ENCODE measurements around the gene BORCS6. TPM values are rescaled to one million over a fixed set of nuclear protein-coding genes. Genes with fewer than 3 reads are reported as not detected.

The BORCS6 gene
- total and polyA plus RNA-seq, 2 of the 4 experiments (the other 2 are of a cell fraction) = 2.7 to 3.3 TPM

Small RNAs within 50 kb of the gene (microRNA-seq; reads per million reads assigned to microRNA genes)
- gene MIR4521 (ENCODE audit: unreplicated experiment) (173 reads per million, percentile 58 among the genes with 10 or more reads in this experiment), gene MIR6883 (ENCODE audit: unreplicated experiment) (not detected)

Other genes with a start within 250 kb of the BORCS6 start
- not detected in 2 replicates for gene GUCY2D, start 187.6 kb downstream of the BORCS6 start, total RNA-seq (2012; rRNA removed)
- gene GUCY2D, start 187.6 kb downstream of the BORCS6 start, polyA plus RNA-seq (2012; rRNA removed) = 0.03 TPM in 1 of 2 replicates, not detected in the other
- gene ALOX15B, start 151.1 kb downstream of the BORCS6 start, total RNA-seq (2012; rRNA removed) = not detected in 2 replicates
- gene ALOX15B, start 151.1 kb downstream of the BORCS6 start, polyA plus RNA-seq (2012; rRNA removed) = not detected in 2 replicates
- not detected in 2 replicates for gene ALOX12B, start 102.5 kb downstream of the BORCS6 start, total RNA-seq (2012; rRNA removed)
- not detected in 2 replicates for gene ALOX12B, start 102.5 kb downstream of the BORCS6 start, polyA plus RNA-seq (2012; rRNA removed)
- under 0.01 TPM in 2 replicates for gene ALOXE3, start 71.7 kb downstream of the BORCS6 start, total RNA-seq (2012; rRNA removed)
- 0.19 and 0.26 TPM in 2 replicates for gene ALOXE3, start 71.7 kb downstream of the BORCS6 start, polyA plus RNA-seq (2012; rRNA removed)
- gene HES7, start 66.1 kb downstream of the BORCS6 start, total RNA-seq (2012; rRNA removed) = not detected in 2 replicates
- gene HES7, start 66.1 kb downstream of the BORCS6 start, polyA plus RNA-seq (2012; rRNA removed) = 0.43 and 0.56 TPM in 2 replicates
- gene PER1, start 37.8 kb downstream of the BORCS6 start, total RNA-seq (2012; rRNA removed) = 1.7 and 3.4 TPM in 2 replicates
- 10.5 and 11.5 TPM in 2 replicates for gene PER1, start 37.8 kb downstream of the BORCS6 start, polyA plus RNA-seq (2012; rRNA removed)
- 2.2 and 2.3 TPM in 2 replicates for gene VAMP2, start 27.2 kb downstream of the BORCS6 start, total RNA-seq (2012; rRNA removed)
- 27.3 and 33.3 TPM in 2 replicates for gene VAMP2, start 27.2 kb downstream of the BORCS6 start, polyA plus RNA-seq (2012; rRNA removed)
- 14.3 and 60.3 TPM in 2 replicates for gene TMEM107, start 13.8 kb downstream of the BORCS6 start, total RNA-seq (2012; rRNA removed)
- gene TMEM107, start 13.8 kb downstream of the BORCS6 start, polyA plus RNA-seq (2012; rRNA removed) = 12.9 and 13.4 TPM in 2 replicates
- 38.9 and 45.9 TPM in 2 replicates for gene AURKB, start 20.4 kb upstream of the BORCS6 start, total RNA-seq (2012; rRNA removed)
- 55.0 and 62.0 TPM in 2 replicates for gene AURKB, start 20.4 kb upstream of the BORCS6 start, polyA plus RNA-seq (2012; rRNA removed)
- gene CTC1, start 57.9 kb upstream of the BORCS6 start, total RNA-seq (2012; rRNA removed) = 1.1 and 1.8 TPM in 2 replicates
- 6.1 and 9.0 TPM in 2 replicates for gene CTC1, start 57.9 kb upstream of the BORCS6 start, polyA plus RNA-seq (2012; rRNA removed)
- 22.2 and 26.2 TPM in 2 replicates for gene PFAS, start 59.1 kb upstream of the BORCS6 start, total RNA-seq (2012; rRNA removed)
- gene PFAS, start 59.1 kb upstream of the BORCS6 start, polyA plus RNA-seq (2012; rRNA removed) = 20.5 and 20.7 TPM in 2 replicates
- gene RANGRF, start 98.5 kb upstream of the BORCS6 start, total RNA-seq (2012; rRNA removed) = 16.1 and 19.5 TPM in 2 replicates
- gene RANGRF, start 98.5 kb upstream of the BORCS6 start, polyA plus RNA-seq (2012; rRNA removed) = 36.6 and 42.9 TPM in 2 replicates
- 0.18 and 0.28 TPM in 2 replicates for gene SLC25A35, start 105.2 kb upstream of the BORCS6 start, total RNA-seq (2012; rRNA removed)
- 2.0 and 3.1 TPM in 2 replicates for gene SLC25A35, start 105.2 kb upstream of the BORCS6 start, polyA plus RNA-seq (2012; rRNA removed)
- not detected in 2 replicates for gene ARHGEF15, start 120.1 kb upstream of the BORCS6 start, total RNA-seq (2012; rRNA removed)
- not detected in 2 replicates for gene ARHGEF15, start 120.1 kb upstream of the BORCS6 start, polyA plus RNA-seq (2012; rRNA removed)
- not detected in 2 replicates for gene ODF4, start 149.7 kb upstream of the BORCS6 start, total RNA-seq (2012; rRNA removed)
- not detected in 2 replicates for gene ODF4, start 149.7 kb upstream of the BORCS6 start, polyA plus RNA-seq (2012; rRNA removed)
- 5,013 and 5,721 TPM in 2 replicates for gene RPL26, start 193.0 kb upstream of the BORCS6 start, total RNA-seq (2012; rRNA removed)
- 3,797 and 4,763 TPM in 2 replicates for gene RPL26, start 193.0 kb upstream of the BORCS6 start, polyA plus RNA-seq (2012; rRNA removed)
- gene RNF222, start 207.6 kb upstream of the BORCS6 start, total RNA-seq (2012; rRNA removed) = not detected in 2 replicates
- gene RNF222, start 207.6 kb upstream of the BORCS6 start, polyA plus RNA-seq (2012; rRNA removed) = not detected in 2 replicates
- 28.9 and 40.3 TPM in 2 replicates for gene NDEL1, start 245.7 kb upstream of the BORCS6 start, total RNA-seq (2012; rRNA removed)
- 95.6 and 97.7 TPM in 2 replicates for gene NDEL1, start 245.7 kb upstream of the BORCS6 start, polyA plus RNA-seq (2012; rRNA removed)

Data from IMR-90 (cell line).